Measurements from ENCODE around the gene PACC1.

The PACC1 gene

GRCh38 chr1:212379366-212379765, 35.3 kb downstream of the PACC1 start:
- no peaks in the 10 kb centered on the region for H3K9me3 ChIP-seq (ENCODE audit: insufficient read depth, low read depth, low read length)
- H3K27ac ChIP-seq (ENCODE audit: low read length) = no peak overlapping the region
- H3K4me1 ChIP-seq (ENCODE audit: insufficient read depth, low read length) = no peaks in the 10 kb centered on the region
- no peaks in the 10 kb centered on the region for H3K27me3 ChIP-seq (ENCODE audit: insufficient read depth, low read length)
- H3K4me3 ChIP-seq (ENCODE audit: low read length) = no peak overlapping the region
- H3K36me3 ChIP-seq (ENCODE audit: insufficient read depth, low read depth, low read length) = peaks cover 70% of the 10 kb centered on the region
- no peak overlapping the region for H3K9ac ChIP-seq (ENCODE audit: low read depth, low read length)

- Histone ChIP-seq H3K4me3 (ENCODE audit: low read length) (no peak overlapping the region), H3K27ac (ENCODE audit: low read length) (no peak overlapping the region), H3K36me3 (ENCODE audit: insufficient read depth, low read depth, low read length) (peaks cover 60% of the 10 kb centered on the region), H3K27me3 (ENCODE audit: insufficient read depth, low read length) (no peaks in the 10 kb centered on the region), H3K9ac (ENCODE audit: low read depth, low read length) (no peak overlapping the region), H3K4me1 (ENCODE audit: insufficient read depth, low read length) (no peaks in the 10 kb centered on the region), H3K9me3 (ENCODE audit: insufficient read depth, low read depth, low read length) (no peaks in the 10 kb centered on the region)
These were observed 37.0 kb downstream of the PACC1 start for GRCh38 chr1:212377644-212378043.

GRCh38 chr1:212375986-212376385, 38.7 kb downstream of the PACC1 start:
- Histone ChIP-seq H3K9ac (ENCODE audit: low read depth, low read length) (no peak overlapping the region), H3K36me3 (ENCODE audit: insufficient read depth, low read depth, low read length) (peaks cover 67% of the 10 kb centered on the region), H3K27ac (ENCODE audit: low read length) (no peak overlapping the region), H3K4me1 (ENCODE audit: insufficient read depth, low read length) (no peaks in the 10 kb centered on the region), H3K4me3 (ENCODE audit: low read length) (no peak overlapping the region), H3K9me3 (ENCODE audit: insufficient read depth, low read depth, low read length) (no peaks in the 10 kb centered on the region), H3K27me3 (ENCODE audit: insufficient read depth, low read length) (no peaks in the 10 kb centered on the region)

GRCh38 chr1:212368073-212368484, 46.6 kb downstream of the PACC1 start:
- H3K9ac ChIP-seq (ENCODE audit: low read depth, low read length) = no peak overlapping the region
- peaks cover 53% of the 10 kb centered on the region for H3K36me3 ChIP-seq (ENCODE audit: insufficient read depth, low read depth, low read length)
- H3K27ac ChIP-seq (ENCODE audit: low read length) = no peak overlapping the region
- H3K27me3 ChIP-seq (ENCODE audit: insufficient read depth, low read length) = no peaks in the 10 kb centered on the region
- no peaks in the 10 kb centered on the region for H3K9me3 ChIP-seq (ENCODE audit: insufficient read depth, low read depth, low read length)
- H3K4me3 ChIP-seq (ENCODE audit: low read length) = no peak overlapping the region
- no peaks in the 10 kb centered on the region for H3K4me1 ChIP-seq (ENCODE audit: insufficient read depth, low read length)

- no peak overlapping the region for H3K4me3 ChIP-seq (ENCODE audit: low read length)
- no peak overlapping the region for H3K9ac ChIP-seq (ENCODE audit: low read depth, low read length)
- H3K36me3 ChIP-seq (ENCODE audit: insufficient read depth, low read depth, low read length) = peaks cover 55% of the 10 kb centered on the region
- H3K27ac ChIP-seq (ENCODE audit: low read length) = no peak overlapping the region
- no peaks in the 10 kb centered on the region for H3K27me3 ChIP-seq (ENCODE audit: insufficient read depth, low read length)
- H3K4me1 ChIP-seq (ENCODE audit: insufficient read depth, low read length) = no peaks in the 10 kb centered on the region
- no peaks in the 10 kb centered on the region for H3K9me3 ChIP-seq (ENCODE audit: insufficient read depth, low read depth, low read length)
These were observed 47.1 kb downstream of the PACC1 start for GRCh38 chr1:212367474-212368072.

- no peak overlapping the region for H3K9ac ChIP-seq (ENCODE audit: low read depth, low read length)
- no peaks in the 10 kb centered on the region for H3K9me3 ChIP-seq (ENCODE audit: insufficient read depth, low read depth, low read length)
- no peak overlapping the region for H3K4me3 ChIP-seq (ENCODE audit: low read length)
- peaks cover 57% of the 10 kb centered on the region for H3K36me3 ChIP-seq (ENCODE audit: insufficient read depth, low read depth, low read length)
- no peaks in the 10 kb centered on the region for H3K4me1 ChIP-seq (ENCODE audit: insufficient read depth, low read length)
- H3K27me3 ChIP-seq (ENCODE audit: insufficient read depth, low read length) = no peaks in the 10 kb centered on the region
- H3K27ac ChIP-seq (ENCODE audit: low read length) = no peak overlapping the region
These were observed 47.8 kb downstream of the PACC1 start for GRCh38 chr1:212366901-212367300.

- H3K9ac ChIP-seq (ENCODE audit: low read depth, low read length) = no peak overlapping the region
These were observed 49.7 kb downstream of the PACC1 start for GRCh38 chr1:212364985-212365384.

GRCh38 chr1:212359794-212360479, 54.7 kb downstream of the PACC1 start:
- no peak overlapping the region for H3K4me3 ChIP-seq (ENCODE audit: low read length)
- no peak overlapping the region for H3K27ac ChIP-seq (ENCODE audit: low read length)
- no peaks in the 10 kb centered on the region for H3K4me1 ChIP-seq (ENCODE audit: insufficient read depth, low read length)
- H3K36me3 ChIP-seq (ENCODE audit: insufficient read depth, low read depth, low read length) = peaks cover 76% of the 10 kb centered on the region
- no peak overlapping the region for H3K9ac ChIP-seq (ENCODE audit: low read depth, low read length)
- no peaks in the 10 kb centered on the region for H3K27me3 ChIP-seq (ENCODE audit: insufficient read depth, low read length)
- no peaks in the 10 kb centered on the region for H3K9me3 ChIP-seq (ENCODE audit: insufficient read depth, low read depth, low read length)

More at GRCh38 chr1:212364985-212365384, 49.7 kb downstream of the PACC1 start:
- Histone ChIP-seq H3K36me3 (ENCODE audit: insufficient read depth, low read depth, low read length) (peaks cover 67% of the 10 kb centered on the region), H3K9me3 (ENCODE audit: insufficient read depth, low read depth, low read length) (no peaks in the 10 kb centered on the region), H3K27me3 (ENCODE audit: insufficient read depth, low read length) (no peaks in the 10 kb centered on the region), H3K4me3 (ENCODE audit: low read length) (no peak overlapping the region), H3K27ac (ENCODE audit: low read length) (no peak overlapping the region), H3K4me1 (ENCODE audit: insufficient read depth, low read length) (no peaks in the 10 kb centered on the region)

GRCh38 chr1:212355230-212355969, 59.3 kb downstream of the PACC1 start:
- Histone ChIP-seq H3K9me3 (ENCODE audit: insufficient read depth, low read depth, low read length) (no peaks in the 10 kb centered on the region), H3K4me3 (ENCODE audit: low read length) (no peak overlapping the region), H3K4me1 (ENCODE audit: insufficient read depth, low read length) (no peaks in the 10 kb centered on the region), H3K27me3 (ENCODE audit: insufficient read depth, low read length) (no peaks in the 10 kb centered on the region), H3K36me3 (ENCODE audit: insufficient read depth, low read depth, low read length) (peaks cover 59% of the 10 kb centered on the region), H3K27ac (ENCODE audit: low read length) (no peak overlapping the region), H3K9ac (ENCODE audit: low read depth, low read length) (no peak overlapping the region)

GRCh38 chr1:212354464-212354863, 60.2 kb downstream of the PACC1 start:
- H3K9ac ChIP-seq (ENCODE audit: low read depth, low read length) = no peak overlapping the region
- no peak overlapping the region for H3K4me3 ChIP-seq (ENCODE audit: low read length)
- H3K9me3 ChIP-seq (ENCODE audit: insufficient read depth, low read depth, low read length) = no peaks in the 10 kb centered on the region
- H3K4me1 ChIP-seq (ENCODE audit: insufficient read depth, low read length) = no peaks in the 10 kb centered on the region
- no peaks in the 10 kb centered on the region for H3K27me3 ChIP-seq (ENCODE audit: insufficient read depth, low read length)
- H3K36me3 ChIP-seq (ENCODE audit: insufficient read depth, low read depth, low read length) = peaks cover 49% of the 10 kb centered on the region
- H3K27ac ChIP-seq (ENCODE audit: low read length) = no peak overlapping the region

GRCh38 chr1:212353181-212353580, 61.5 kb downstream of the PACC1 start:
- Histone ChIP-seq H3K36me3 (ENCODE audit: insufficient read depth, low read depth, low read length) (peaks cover 49% of the 10 kb centered on the region), H3K27ac (ENCODE audit: low read length) (no peak overlapping the region), H3K27me3 (ENCODE audit: insufficient read depth, low read length) (no peaks in the 10 kb centered on the region)

More at GRCh38 chr1:212353181-212353580, 61.5 kb downstream of the PACC1 start:
- H3K9ac ChIP-seq (ENCODE audit: low read depth, low read length) = no peak overlapping the region
- no peak overlapping the region for H3K4me3 ChIP-seq (ENCODE audit: low read length)
- no peaks in the 10 kb centered on the region for H3K4me1 ChIP-seq (ENCODE audit: insufficient read depth, low read length)
- H3K9me3 ChIP-seq (ENCODE audit: insufficient read depth, low read depth, low read length) = no peaks in the 10 kb centered on the region
